HepG2 (cell line): ENCODE results near the gene MADD.

ENCODE experiments used
- CTCF ChIP-seq: sonication (generic); formaldehyde crosslinking; IDR thresholded peaks from 2 replicates; pipeline ENCODE4 v1.5.0; 2020; ENCODE audit warnings: mild to moderate bottlenecking, missing genetic modification reagents, moderate library complexity
- FOSL1 ChIP-seq: sonication (generic); formaldehyde crosslinking; IDR thresholded peaks from 2 replicates; pipeline ENCODE4 v1.9.0; 2021; ENCODE audit warnings: missing genetic modification reagents, borderline replicate concordance
- KLF6 ChIP-seq: IDR thresholded peaks from 2 replicates; pipeline ENCODE4 v1.8.0; 2016; ENCODE audit warnings: missing biosample characterization, missing genetic modification reagents

GRCh38 chr11:47259232-47259977 lies 10.5 kb upstream of the MADD start:
- TF ChIP-seq FOSL1 (CRISPR knock-in tag) = no peak
- peak; percentile 89 for TF ChIP-seq CTCF (CRISPR knock-in tag)
- TF ChIP-seq KLF6 (CRISPR knock-in tag) = no peak
